ENCODE results near the gene UQCRFS1.

DNA sequence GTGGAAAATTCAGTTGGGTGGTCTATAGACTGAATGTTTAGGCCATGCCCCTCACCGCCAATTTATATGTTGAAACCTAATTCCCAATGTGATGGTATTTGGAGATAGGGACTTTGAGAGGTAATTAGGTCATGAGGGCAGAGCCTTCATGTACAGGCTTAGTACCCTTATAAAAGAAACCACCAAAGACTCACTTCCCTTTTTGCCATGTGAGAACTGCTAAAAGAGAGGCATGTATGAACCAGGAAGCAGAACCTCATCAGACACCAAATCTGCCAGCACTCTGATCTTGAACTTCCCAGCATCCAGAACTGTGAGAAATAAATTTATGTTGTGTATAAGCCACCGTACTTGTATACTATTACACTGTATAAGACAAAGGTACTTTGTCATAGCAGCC is 40.6 kb downstream of the UQCRFS1 start:
- TF ChIP-seq ZNF274 (IDR thresholded peaks at IDR 0.05; ENCODE audit: low read depth, low read length) (no peak), SUZ12 (IDR thresholded peaks at IDR 0.05; ENCODE audit: extremely low read depth, insufficient read depth, insufficient read length) (no peak), YY1 (IDR thresholded peaks at IDR 0.05; ENCODE audit: insufficient read depth, insufficient read length) (no peak)

Data from NT2/D1 (cell line).